ENCODE results near the gene TMEM38B.

TMEM38B gene, protein sequence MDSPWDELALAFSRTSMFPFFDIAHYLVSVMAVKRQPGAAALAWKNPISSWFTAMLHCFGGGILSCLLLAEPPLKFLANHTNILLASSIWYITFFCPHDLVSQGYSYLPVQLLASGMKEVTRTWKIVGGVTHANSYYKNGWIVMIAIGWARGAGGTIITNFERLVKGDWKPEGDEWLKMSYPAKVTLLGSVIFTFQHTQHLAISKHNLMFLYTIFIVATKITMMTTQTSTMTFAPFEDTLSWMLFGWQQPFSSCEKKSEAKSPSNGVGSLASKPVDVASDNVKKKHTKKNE

DNA sequence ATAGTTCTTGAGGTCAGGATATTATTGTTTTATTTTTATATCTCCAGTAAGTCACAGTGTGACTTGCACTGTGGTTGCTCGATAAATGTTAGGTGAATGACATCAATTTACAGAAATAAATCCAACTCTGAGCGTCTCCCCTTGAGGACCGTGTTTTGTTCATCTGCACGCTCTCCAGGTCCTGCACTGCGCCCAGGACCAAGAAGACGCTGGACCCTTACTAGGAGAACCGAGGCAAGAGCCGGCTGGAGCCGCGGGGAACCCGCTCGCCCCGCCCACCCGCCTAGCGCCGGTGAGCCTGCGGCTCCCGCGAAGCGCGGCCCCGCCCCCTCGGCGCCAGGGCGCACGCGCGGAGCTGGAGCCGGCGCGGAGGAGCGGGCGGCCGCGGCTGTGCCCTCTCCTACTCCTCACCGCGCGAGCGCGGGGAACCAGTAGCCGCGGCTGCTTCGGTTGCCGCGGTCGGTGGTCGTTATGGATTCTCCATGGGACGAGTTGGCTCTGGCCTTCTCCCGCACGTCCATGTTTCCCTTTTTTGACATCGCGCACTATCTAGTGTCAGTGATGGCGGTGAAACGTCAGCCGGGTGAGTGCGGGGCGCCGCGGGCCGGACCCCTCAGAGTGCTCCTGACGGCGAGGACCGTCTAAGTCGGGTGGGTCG is at the start of gene TMEM38B:
Gene TMEM38B, plus strand, starts transcription at position 352 of the 658 bp plus-strand sequence. Its CDS starts 120 bp downstream, at position 472.
- DNase-seq (ENCODE audit: low read depth, low spot score), result peak; percentile 38

DNA sequence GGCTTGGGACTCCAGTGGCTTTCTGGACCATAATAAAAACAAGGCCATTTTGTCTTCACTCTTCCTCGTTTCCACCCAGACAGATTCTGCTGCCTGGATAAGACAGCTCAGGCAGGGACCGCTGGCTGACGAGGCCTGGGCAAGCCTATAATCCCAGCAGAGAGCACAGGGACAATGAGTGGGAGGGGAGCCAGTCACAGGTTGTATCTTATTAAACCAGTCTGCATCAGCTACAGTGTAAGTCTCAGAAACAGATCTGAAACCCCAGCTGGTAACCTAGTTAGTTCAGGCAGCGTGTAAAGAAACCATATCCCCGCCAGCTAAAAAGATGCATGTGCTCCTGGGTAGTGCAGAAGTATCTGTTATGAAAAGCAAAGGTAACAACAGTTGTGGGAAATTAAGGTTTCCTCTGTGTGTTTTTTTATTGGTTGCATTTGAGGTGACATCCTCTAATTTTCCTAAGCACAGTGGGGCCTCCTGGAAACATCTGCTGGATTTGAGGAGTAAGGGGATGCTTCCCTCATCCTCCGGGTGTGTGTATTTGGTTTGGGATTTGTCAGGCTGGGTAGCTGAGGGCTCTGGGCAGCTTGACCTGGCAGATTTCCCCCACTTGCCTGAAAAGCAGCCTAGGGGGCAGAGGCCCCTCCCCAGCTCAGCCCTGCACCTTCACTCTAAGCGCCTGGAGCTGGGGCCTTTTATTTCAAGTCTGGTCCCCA is 47.3 kb upstream of the TMEM38B start:
- DNase-seq (ENCODE audit: low read depth, low spot score), result no peak

DNA sequence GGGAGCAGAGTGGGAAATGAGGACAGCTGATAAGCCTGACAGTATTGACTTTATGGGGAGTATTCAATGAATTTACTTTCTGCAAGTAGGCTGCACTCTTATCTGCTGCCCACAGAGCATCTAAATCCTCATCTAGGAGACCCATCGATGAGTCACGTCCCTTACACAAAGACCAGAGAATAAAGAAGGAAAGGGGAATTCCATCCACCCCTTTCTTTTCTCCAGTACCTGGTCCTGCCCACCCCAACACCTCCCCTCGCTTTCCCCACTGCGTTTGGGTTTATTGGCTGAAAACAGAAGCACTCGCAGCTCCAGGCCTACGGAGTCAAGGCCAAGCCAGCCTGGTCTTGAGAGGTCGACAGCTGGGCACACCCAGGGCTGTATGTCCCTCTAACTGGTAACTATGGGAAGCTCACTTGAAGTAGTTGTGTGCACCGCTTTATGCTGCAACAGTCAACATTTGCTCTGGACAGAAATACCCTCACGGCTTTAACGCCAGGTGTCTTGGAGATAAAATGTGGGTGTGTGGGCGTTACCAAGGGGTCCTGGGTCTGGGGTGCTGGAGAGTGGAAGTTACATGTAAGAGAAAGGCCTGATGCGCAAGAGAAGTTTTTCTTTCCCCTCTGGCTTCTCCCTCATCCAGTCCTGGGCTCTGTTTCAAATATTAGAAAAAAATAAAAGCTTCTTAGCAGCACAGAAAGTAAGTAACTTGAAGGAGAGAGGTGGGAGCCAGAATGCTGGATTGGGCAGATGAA is 46.6 kb upstream of the TMEM38B start:
- DNase-seq (ENCODE audit: low read depth, low spot score), result no peak

DNA sequence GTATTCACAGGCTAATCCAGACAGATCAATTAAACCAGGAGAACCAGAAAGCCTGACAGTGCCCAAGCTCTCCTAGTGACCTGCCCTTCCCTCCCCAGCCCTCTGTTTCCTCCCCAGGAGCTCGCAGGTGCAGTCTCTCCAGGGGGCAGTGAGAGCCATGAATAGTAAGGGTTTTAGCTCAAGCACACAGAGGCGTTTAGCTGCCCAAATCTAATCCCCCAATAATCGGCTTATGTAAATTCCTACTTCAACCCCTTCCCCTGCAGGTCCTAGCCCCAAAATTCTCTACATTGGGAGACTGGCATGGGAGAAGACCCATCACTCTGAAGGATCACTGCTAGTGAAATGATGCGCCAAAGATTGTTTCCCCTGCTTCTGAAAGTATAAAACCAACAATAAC is 42.5 kb upstream of the TMEM38B start:
- DNase-seq (ENCODE audit: low read depth, low spot score), result no peak

DNA sequence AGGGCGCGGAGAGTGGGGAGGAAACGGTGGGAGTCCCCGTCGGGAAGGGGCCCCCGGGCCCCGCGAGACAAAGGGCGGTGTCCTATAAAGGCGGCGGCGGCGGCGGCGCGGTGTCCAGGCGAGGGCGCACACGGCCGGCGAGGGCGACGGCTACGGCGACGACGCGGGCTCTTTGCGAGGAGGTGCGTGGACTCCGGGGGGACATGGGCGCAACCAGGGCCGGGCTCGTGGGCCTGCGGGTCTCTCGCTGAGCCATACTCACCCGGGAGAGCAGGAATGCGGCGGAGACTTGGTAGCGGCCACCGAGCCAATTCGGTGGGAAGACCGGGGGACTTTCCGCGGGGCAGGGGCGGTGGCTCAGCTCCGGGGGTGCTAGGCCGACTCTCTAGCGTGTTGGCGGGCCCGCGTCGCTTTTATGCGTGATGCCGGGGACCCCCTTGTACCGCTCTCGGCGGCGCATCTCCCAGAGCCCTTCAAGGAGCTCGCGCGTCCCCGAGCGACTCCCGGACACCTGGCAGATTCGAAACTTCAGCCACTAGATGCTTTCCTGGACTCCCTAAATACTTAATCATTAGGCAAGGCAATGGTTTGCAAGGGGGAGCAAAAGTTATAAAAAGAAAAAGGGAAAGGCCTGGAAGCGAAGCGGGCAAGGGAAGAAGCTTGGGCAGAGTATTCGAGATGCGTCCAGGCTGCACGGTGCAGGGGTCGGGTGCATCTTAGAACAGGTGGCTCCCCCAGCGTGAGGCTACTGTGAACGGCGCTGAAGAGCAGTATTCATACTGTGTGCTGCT is 38.0 kb upstream of the TMEM38B start:
- DNase-seq (ENCODE audit: low read depth, low spot score), result no peak

DNA sequence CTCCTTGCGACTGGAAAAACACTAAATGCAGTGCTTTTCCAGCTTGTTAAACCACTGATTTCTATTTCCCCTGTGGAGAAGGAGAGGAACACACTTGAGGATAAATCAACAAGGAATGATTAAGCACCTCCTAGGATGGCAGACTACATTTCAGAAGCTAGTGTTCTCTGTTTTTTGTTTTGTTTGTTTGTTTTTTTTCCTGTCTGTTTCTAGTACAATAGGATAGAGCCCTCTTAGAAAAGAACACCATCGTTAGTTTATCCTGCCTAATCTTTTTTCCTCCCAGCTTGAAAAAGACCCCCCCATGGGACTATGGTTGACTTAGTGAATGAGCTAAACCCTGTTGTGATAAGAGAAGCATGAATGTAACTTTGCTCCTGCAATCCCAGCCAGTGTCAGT is 36.0 kb upstream of the TMEM38B start:
- no peak for DNase-seq (ENCODE audit: low read depth, low spot score)

DNA sequence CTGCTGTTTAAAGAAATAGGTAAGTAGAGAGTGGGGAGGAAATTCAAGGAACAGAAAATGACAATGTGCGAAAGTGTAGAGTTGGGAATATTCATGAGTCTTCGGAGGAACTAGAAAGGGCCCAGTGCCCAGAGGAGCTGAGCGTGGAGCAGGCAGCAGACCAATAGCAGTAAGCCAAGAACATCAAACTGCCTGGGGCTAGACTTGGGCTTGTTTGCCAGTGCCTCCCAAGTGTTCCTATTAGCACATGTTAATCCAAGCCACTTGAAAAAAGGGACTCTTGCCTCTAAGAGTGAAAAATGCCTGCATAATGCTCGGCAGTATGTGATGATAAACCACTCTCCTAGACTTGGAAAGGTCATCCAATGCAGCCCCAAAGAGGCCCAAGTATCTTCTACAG is 33.3 kb upstream of the TMEM38B start:
- DNase-seq (ENCODE audit: low read depth, low spot score), result no peak

DNA sequence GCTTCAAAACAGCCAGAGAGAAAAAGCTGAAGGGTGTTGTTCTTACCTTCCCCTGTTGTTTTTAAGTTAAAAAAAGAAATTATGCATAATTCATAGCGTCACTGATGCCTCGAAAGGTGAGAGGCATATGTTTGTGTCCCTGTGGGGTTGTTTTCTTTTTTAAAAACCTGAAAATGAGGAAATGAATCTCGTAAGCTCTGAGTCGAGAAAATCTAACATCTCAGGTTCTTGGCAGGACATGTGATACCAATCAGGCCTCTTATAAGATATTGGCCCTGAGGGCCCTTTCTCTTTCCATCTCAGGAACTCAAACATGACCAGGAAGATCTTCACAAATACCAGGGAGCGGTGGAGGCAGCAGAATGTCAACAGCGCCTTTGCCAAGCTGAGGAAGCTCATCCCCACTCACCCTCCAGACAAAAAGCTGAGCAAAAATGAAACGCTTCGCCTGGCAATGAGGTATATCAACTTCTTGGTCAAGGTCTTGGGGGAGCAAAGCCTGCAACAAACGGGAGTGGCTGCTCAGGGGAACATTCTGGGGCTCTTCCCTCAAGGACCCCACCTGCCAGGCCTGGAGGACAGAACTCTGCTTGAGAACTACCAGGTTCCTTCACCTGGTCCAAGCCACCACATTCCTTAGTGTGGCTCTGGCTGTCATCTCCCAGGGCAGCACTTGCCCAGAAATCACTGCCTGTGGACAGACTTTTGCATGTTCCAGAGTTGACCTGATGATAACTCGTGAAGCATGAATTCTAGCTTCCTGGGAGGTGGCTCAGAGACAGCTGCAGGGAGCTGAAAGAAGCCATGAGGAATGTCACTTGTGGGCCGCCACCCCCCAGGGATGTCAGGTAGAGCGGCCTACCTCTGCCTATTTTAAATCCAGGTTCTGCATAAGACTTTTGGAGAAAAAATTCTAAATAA is 31.9 kb upstream of the TMEM38B start, which contains the start of gene TAL2:
Gene TAL2, plus strand, starts transcription at position 274 of the 921 bp plus-strand sequence. Its CDS starts 40 bp downstream, at position 314.
- DNase-seq (ENCODE audit: low read depth, low spot score), result no peak

DNA sequence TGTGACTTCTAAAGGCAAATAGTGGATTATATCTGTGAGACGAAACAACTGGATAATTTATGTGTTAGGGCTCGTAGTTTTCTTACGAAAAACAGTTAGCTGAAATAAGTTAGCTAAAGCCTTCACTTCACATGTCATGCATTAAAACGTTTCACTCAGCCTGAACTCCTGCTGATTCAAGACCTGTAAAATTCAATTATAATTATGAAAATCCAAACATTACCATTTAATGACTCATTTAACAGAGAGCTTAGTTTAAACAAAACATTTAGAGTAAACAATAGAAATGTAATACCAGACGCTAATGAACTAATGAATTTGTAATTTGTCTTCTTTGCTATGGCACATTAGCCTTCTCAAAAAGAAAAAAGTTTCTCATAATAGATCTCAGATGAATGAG is 30.4 kb upstream of the TMEM38B start:
- no peak for DNase-seq (ENCODE audit: low read depth, low spot score)

DNA sequence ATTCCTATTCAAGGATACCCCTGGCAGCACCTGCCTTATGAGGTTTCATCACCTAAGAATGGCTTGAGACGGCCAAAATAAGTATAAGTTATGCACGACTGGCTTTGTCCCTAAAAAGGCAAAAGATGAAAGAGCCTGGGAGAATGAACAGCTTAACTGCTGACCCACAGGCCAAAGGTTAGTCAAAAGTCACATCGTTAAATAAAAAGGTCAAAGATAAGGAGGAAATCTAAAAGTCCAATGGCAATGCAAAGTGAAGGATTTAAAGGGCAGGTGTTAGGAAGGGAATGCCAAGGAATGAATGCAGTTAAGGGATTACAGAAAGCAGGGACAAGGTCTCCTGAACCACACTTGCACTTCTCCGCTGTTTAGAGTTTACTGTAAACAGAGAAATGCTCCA is 26.5 kb upstream of the TMEM38B start:
- no peak for DNase-seq (ENCODE audit: low read depth, low spot score)

DNA sequence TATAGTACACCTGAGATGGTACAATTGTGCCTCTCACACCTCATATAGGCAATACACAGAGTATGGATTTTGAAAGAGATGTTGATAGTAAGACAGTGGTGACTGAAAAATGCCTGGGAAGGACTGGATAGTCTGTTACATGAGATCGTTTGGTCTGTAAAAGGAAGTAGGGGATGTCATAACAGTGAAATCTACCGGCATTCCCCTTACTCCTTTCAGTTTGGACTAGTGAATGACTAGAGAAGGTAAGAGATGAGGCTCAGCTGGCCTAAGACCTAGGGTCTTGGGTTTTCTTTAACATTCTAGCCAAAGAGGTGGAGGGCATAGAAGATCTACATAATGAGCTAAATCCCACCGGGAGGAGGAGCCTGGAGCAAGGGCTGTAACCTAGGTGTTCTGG is 24.0 kb upstream of the TMEM38B start:
- DNase-seq (ENCODE audit: low read depth, low spot score), result no peak

DNA sequence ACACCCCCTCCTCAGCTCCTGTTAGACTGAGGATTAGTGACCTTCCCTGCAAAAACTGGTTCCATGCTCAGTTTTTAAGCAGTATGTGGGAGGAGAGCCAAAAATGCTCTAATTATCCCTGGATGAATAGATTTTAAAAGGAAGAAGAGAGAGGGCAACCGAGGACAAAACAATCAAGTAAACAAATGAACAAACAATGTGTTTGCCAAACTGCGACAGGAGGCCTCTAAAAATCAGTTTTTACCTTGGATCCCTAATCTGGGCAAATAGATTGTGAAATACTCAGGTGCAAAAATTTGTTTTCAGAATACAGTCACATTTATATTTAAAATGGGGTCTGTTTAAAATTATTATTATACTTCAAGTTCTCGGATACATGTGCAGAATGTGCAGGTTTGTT is 23.6 kb upstream of the TMEM38B start:
- DNase-seq (ENCODE audit: low read depth, low spot score), result no peak

DNA sequence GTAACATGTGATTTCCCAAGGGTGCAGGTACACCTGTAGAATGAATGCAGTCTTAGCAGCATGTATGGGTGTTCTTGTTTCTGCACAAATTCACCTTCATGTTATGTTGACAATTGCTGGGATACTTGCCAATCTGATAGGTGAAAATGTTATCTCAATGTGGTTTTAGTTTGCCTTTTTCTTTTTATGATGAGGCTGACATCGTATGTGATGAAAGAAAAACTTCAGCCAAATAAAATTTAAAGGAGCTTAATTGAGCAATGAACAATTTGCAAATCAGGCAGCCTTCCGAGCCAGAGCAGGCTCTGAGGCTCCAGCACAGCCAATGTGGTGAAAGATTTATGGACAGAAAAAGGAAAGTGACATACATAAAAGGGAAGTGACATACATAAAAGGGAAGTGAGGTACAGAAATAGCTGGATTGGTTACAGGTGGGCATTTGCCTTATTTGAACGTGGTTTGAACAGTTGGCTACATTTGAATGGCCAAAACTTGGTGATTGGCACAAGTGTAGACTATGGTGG is 21.6 kb upstream of the TMEM38B start:
- no peak for DNase-seq (ENCODE audit: low read depth, low spot score)

DNA sequence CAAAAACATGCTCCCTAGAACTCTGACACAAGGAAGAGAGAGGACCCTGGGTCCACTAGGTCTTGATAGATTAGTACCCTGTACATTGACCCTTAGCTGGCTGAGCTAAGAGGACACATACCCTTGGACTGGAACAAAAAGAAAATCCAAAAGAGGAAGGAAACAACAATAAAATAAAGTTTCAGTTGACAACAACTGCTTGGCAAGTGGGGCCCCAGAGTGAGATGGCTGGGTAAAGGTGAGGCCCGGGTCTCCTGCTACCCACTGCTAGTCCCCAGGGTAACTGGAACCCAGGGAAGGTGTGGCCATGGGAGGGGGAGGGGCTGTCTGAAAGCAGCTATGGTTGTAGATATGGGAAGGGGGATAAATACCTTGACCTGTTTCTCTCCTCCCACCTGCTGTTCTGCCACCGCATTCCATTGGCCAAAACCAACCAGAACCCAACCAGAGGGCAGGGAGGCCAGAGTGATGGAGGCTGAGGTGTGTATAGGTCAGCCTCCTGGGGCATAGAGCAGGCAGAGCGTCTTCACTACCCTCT is 20.4 kb upstream of the TMEM38B start:
- DNase-seq (ENCODE audit: low read depth, low spot score), result no peak

DNA sequence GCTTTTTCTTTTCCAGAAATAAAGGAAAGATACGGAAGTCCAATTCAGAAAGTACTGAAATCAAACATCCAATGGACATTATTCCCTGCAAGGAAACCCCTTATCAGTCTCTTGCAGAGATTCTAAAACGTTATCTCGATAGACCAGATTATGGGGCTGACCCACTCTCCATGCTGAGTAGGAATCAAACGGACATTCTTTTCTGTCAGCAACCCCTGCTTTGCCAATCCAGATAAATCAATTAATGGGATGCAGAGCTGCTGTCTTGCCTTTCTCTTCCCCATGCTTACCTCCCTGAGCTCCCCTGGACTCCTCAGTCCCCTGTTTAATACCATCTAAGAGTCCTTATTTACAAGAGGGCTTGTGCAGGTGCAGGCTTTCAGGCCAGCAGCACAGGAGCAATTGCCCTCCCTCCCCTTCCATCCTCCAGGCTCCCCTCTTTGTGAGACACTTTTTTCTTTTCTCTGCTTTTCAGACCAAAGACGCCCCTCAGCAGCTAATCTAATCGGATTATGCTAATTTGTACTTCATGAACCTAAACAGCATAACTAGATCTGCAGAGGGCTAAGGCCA is 17.9 kb upstream of the TMEM38B start:
- DNase-seq (ENCODE audit: low read depth, low spot score), result no peak

DNA sequence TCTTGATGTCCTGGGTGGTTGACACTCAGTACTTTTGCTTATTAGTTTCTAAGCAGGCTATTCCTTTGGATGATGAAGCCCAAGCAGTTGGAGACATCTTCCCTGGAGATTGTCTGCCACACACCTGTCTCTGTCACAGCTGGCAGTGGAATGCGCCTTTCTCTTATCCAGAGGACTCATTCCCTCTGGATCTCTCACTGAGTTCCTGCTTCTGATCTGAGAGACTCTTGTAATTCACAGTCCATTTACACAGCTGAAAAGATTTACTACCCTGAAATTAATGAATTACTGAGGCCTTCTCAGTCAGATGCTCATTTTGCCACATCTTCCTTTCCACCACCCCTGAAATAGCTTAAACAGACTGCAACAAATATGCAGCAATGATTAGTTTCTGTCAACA is 16.2 kb upstream of the TMEM38B start:
- no peak for DNase-seq (ENCODE audit: low read depth, low spot score)

DNA sequence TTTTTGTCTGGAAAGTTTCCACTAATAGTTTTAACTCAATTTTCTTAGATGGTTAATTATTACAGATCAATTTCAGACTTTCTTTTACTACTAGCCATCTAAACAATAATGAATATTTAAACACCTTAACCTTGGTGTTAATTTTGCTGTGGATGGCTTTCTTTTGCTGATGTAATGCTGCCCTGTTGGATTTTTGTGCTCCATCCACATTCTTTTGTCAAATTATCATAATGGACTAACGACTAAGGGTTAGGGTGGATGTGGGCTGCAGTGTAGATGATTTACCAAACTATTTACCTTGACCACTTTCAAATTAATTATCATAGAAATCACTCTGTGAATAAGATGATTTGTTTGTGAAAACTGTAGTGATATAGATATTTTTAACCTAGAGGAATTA is 15.6 kb upstream of the TMEM38B start:
- DNase-seq (ENCODE audit: low read depth, low spot score), result no peak

DNA sequence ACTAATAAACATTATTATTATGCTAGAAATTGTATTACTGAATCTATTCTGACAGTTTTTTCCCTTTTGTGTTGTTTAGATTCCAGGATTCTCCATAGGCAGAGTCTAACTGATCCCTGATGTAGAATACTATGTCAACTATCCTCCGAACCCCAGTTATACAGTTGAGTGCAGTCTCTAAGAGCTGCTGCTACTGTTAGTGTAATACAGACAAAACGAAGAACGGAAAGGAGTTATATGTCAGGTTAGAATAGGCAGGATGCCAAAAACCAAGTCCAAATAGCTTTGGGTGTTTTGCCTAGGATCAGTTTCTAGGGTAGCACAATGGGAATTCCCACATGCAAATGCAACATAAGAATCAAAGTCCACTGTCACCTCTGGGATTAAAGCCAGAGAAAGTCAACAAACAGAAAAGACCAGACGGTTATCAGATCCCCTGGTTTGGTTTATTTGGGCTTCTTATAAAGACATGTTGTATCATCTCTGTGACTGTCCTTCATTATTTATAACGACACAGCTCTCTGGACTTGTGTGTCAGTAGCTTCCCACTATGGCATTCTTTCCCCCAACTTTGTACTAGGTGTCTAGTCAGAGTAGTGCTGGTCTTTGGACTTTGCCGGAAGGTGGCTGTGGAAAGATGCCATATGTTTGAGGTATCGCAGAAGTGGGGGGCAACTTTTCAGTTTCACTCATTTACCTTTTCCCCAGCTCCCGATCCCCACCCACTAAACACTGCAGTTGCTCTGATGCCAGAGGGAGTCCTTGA is 14.9 kb upstream of the TMEM38B start:
- no peak for DNase-seq (ENCODE audit: low read depth, low spot score)

Data from activated naive CD8-positive, alpha-beta T cell treated with anti-CD3 and anti-CD28 coated beads, Interleukin-2, amount 50 U/mL, for 16 hours (primary cell).